IPS-NIHi11 (cell line): ENCODE results near the gene KIF26A.

ENCODE experiments used
- DNase-seq: peaks from one replicate; pipeline ENCODE4 v3.0.0; 2012; ENCODE audit warnings: mixed read lengths, low spot score

Gene KIF26A

GRCh38 chr14:104130974-104131651 lies 7.3 kb upstream of the KIF26A start:
- peak; percentile 77 for DNase-seq

- no peak for DNase-seq
Observed at GRCh38 chr14:104131968-104132732, 6.2 kb upstream of the KIF26A start.

GRCh38 chr14:104132981-104133380 lies 5.4 kb upstream of the KIF26A start:
- peak; percentile 82 for DNase-seq

- DNase-seq = no peak
Observed at GRCh38 chr14:104133496-104133895, 4.9 kb upstream of the KIF26A start.

GRCh38 chr14:104134061-104134965 lies 4.1 kb upstream of the KIF26A start:
- DNase-seq = no peak

GRCh38 chr14:104135121-104135903 lies 3.1 kb upstream of the KIF26A start:
- peak; percentile 81 for DNase-seq

GRCh38 chr14:104135904-104136471 lies 2.4 kb upstream of the KIF26A start:
- no peak for DNase-seq

GRCh38 chr14:104136472-104137296 lies 1.7 kb upstream of the KIF26A start:
- no peak for DNase-seq

- DNase-seq = peak; percentile 89
Observed at GRCh38 chr14:104137297-104138097, 890 bp upstream of the KIF26A start.

- DNase-seq = no peak
Observed at GRCh38 chr14:104138718-104139459, 502 bp downstream of the KIF26A start.

- DNase-seq = no peak
Observed at GRCh38 chr14:104139460-104140212, 1.2 kb downstream of the KIF26A start.

GRCh38 chr14:104140213-104140462 lies 1.8 kb downstream of the KIF26A start:
- DNase-seq = no peak

- peak; percentile 7 for DNase-seq
Observed at GRCh38 chr14:104140463-104141331, 2.3 kb downstream of the KIF26A start.

GRCh38 chr14:104141621-104142091 lies 3.3 kb downstream of the KIF26A start:
- DNase-seq = peak; percentile 2

GRCh38 chr14:104142136-104142945 lies 4.0 kb downstream of the KIF26A start:
- peak; percentile 1 for DNase-seq

- DNase-seq = peak; percentile 1
Observed at GRCh38 chr14:104142946-104143470, 4.6 kb downstream of the KIF26A start.
